Brain microvascular endothelial cell (primary cell): ENCODE data around the gene LAMA3.

Source experiments
- DNase-seq: peaks from one replicate; pipeline ENCODE4 v3.0.0-alpha.2; 2020
- H3K27ac ChIP-seq: fragments of 250-450 bp; sonication (Bioruptor Pico); 2 replicates; pipeline ENCODE4 v1.5.1; 2020; ENCODE audit warnings: mild to moderate bottlenecking, moderate library complexity
- H3K27me3 ChIP-seq: fragments of 250-450 bp; sonication (Bioruptor Pico); replicated peaks from 2 replicates; pipeline ENCODE4 v1.5.1; 2020; ENCODE audit warnings: mild to moderate bottlenecking
- H3K36me3 ChIP-seq: fragments of 250-450 bp; sonication (Bioruptor Pico); replicated peaks from 2 replicates; pipeline ENCODE4 v1.5.1; 2020; ENCODE audit warnings: mild to moderate bottlenecking
- H3K4me3 ChIP-seq: 2 replicates; pipeline ENCODE4 v1.5.1; 2011; ENCODE audit warnings: low read depth, mild to moderate bottlenecking, control low read depth, low read length, moderate library complexity
- CTCF ChIP-seq: IDR thresholded peaks from 2 replicates; pipeline ENCODE4 v1.5.1; 2011; ENCODE audit warnings: low read depth, mild to moderate bottlenecking, moderate library complexity, low read length, control low read depth, inconsistent platforms; ENCODE audit errors: missing control alignments
- in situ Hi-C: cut with HindIII; loops from 2 replicates; pipeline ENCODE4 v1.10.0; 2017; ENCODE audit warnings: low sequenced_read_pairs, low pct_ligation_motif_present

The LAMA3 gene

DNA sequence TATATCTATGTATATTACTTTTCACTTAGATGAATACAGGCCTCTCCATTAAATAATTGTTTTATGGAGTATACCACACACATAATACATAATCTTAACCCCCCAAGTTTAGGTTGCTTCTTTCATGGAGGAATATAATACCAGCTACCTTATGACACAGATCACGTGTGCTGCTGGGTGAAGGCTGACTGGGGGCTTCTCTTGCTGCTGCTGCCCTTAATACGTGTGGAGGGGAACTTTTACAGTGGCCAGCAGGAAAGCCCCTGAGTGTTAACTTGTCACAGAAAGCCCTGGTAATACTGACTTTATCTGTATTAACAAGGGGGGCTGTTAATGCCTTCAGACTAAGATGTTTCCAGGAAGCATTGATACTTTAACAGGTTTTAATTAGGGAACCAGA, 63.1 kb downstream of the LAMA3 start:
- Histone ChIP-seq H3K36me3 (no peaks in the 10 kb centered on the region), H3K27ac (no peak overlapping the region), H3K4me3 (no peak overlapping the region), H3K27me3 (no peaks in the 10 kb centered on the region)
- DNase-seq = no peak
- no peak for TF ChIP-seq CTCF
- in situ Hi-C loops = no loop called here

GRCh38 chr18:23752796-23753195, 63.5 kb downstream of the LAMA3 start:
- TF ChIP-seq CTCF = no peak
- in situ Hi-C loops = no loop called here
- no peak for DNase-seq
- Histone ChIP-seq H3K27me3 (no peaks in the 10 kb centered on the region), H3K27ac (no peak overlapping the region), H3K36me3 (no peaks in the 10 kb centered on the region), H3K4me3 (no peak overlapping the region)

- no peak overlapping the region for H3K27ac ChIP-seq
- DNase-seq = no peak
- H3K27me3 ChIP-seq = no peaks in the 10 kb centered on the region
- TF ChIP-seq CTCF = no peak
- H3K4me3 ChIP-seq = no peak overlapping the region
- no peaks in the 10 kb centered on the region for H3K36me3 ChIP-seq
- in situ Hi-C loops = no loop called here
These were observed 67.6 kb downstream of the LAMA3 start for GRCh38 chr18:23756590-23757436.

GRCh38 chr18:23757437-23757733, 68.1 kb downstream of the LAMA3 start:
- no peaks in the 10 kb centered on the region for H3K27me3 ChIP-seq
- no peak overlapping the region for H3K4me3 ChIP-seq
- in situ Hi-C loops = no loop called here
- no peak for DNase-seq
- no peak for TF ChIP-seq CTCF
- no peak overlapping the region for H3K27ac ChIP-seq
- H3K36me3 ChIP-seq = no peaks in the 10 kb centered on the region

- no peak for TF ChIP-seq CTCF
- Histone ChIP-seq H3K27ac (no peak overlapping the region), H3K4me3 (no peak overlapping the region), H3K27me3 (no peaks in the 10 kb centered on the region), H3K36me3 (no peaks in the 10 kb centered on the region)
- in situ Hi-C loops = no loop called here
- no peak for DNase-seq
These were observed 69.0 kb downstream of the LAMA3 start for GRCh38 chr18:23758281-23758680.

GRCh38 chr18:23761941-23762340, 72.7 kb downstream of the LAMA3 start:
- in situ Hi-C loops = no loop called here
- H3K27me3 ChIP-seq = no peaks in the 10 kb centered on the region
- H3K4me3 ChIP-seq = no peak overlapping the region
- no peak for TF ChIP-seq CTCF
- no peak for DNase-seq
- no peaks in the 10 kb centered on the region for H3K36me3 ChIP-seq
- no peak overlapping the region for H3K27ac ChIP-seq
